ENCODE results near the gene USP38. TPM values are rescaled to one million over a fixed set of nuclear protein-coding genes. Genes with fewer than 3 reads are reported as not detected.
A peak's percentile ranks its signal among the peaks of the same experiment; 100 is the strongest.

Gene USP38
- total and polyA plus RNA-seq, 8 donors = 19.4 to 28.5 (median 21.8) TPM

GRCh38 chr4:143184217-143184502 is 557 bp upstream of the USP38 start:
- Histone ChIP-seq H3K27ac (peak overlapping the region; percentile 93), H3K9me3 (no peaks in the 10 kb centered on the region), H3K4me3 (peak overlapping the region; percentile 87 to 90), H3K36me3 (no peaks in the 10 kb centered on the region), H3K27me3 (no peaks in the 10 kb centered on the region), H3K4me1 (peaks cover 13 to 38% of the 10 kb centered on the region in 2 donors)
- ATAC-seq (peak; percentile 18), DNase-seq (no peak)
- no peak for TF ChIP-seq CTCF (IDR thresholded peaks at IDR 0.05)
- intact Hi-C loops (cut with DNase I) = no loop called here

GRCh38 chr4:143185253-143186107 is 763 bp downstream of the USP38 start:
- no peaks in the 10 kb centered on the region for H3K9me3 ChIP-seq
- H3K36me3 ChIP-seq = peaks cover 0 to 10% of the 10 kb centered on the region in 2 donors
- peaks cover 15 to 51% of the 10 kb centered on the region in 2 donors for H3K4me1 ChIP-seq
- no peak for TF ChIP-seq CTCF (IDR thresholded peaks at IDR 0.05)
- peak overlapping the region; percentile 93 for H3K27ac ChIP-seq
- no peaks in the 10 kb centered on the region for H3K27me3 ChIP-seq
- DNase-seq = peak in 1 of 4 donors; percentile 53
- H3K4me3 ChIP-seq = peak overlapping the region; percentile 87 to 90
- ATAC-seq = peak; percentile 25
- intact Hi-C loops (cut with DNase I) = no loop called here

GRCh38 chr4:143186212-143186611 is 1.5 kb downstream of the USP38 start:
- peaks cover 15 to 59% of the 10 kb centered on the region in 2 donors for H3K4me1 ChIP-seq
- no peak for DNase-seq
- H3K9me3 ChIP-seq = no peaks in the 10 kb centered on the region
- peak overlapping the region; percentile 87 to 90 for H3K4me3 ChIP-seq
- intact Hi-C loops (cut with DNase I) = no loop called here
- no peak for ATAC-seq
- no peak for TF ChIP-seq CTCF (IDR thresholded peaks at IDR 0.05)
- H3K27ac ChIP-seq = peak overlapping the region; percentile 50 to 93
- H3K27me3 ChIP-seq = no peaks in the 10 kb centered on the region
- peaks cover 0 to 18% of the 10 kb centered on the region in 2 donors for H3K36me3 ChIP-seq

GRCh38 chr4:143186649-143187048 is 1.9 kb downstream of the USP38 start:
- DNase-seq (no peak), ATAC-seq (no peak)
- H3K4me1 ChIP-seq = peaks cover 15 to 61% of the 10 kb centered on the region in 2 donors
- H3K36me3 ChIP-seq = peaks cover 0 to 22% of the 10 kb centered on the region in 2 donors
- peak overlapping the region; percentile 87 to 90 for H3K4me3 ChIP-seq
- no peaks in the 10 kb centered on the region for H3K9me3 ChIP-seq
- H3K27ac ChIP-seq = peak overlapping the region; percentile 50 to 93
- H3K27me3 ChIP-seq = no peaks in the 10 kb centered on the region
- TF ChIP-seq CTCF (IDR thresholded peaks at IDR 0.05) = no peak
- intact Hi-C loops (cut with DNase I) = no loop called here

- intact Hi-C loops (cut with DNase I) = no loop called here
- DNase-seq (no peak), ATAC-seq (no peak)
- Histone ChIP-seq H3K4me1 (peaks cover 15 to 53% of the 10 kb centered on the region in 2 donors), H3K27me3 (no peaks in the 10 kb centered on the region), H3K27ac (no peak overlapping the region), H3K36me3 (peaks cover 0 to 39% of the 10 kb centered on the region in 2 donors), H3K9me3 (no peaks in the 10 kb centered on the region), H3K4me3 (peak overlapping the region; percentile 87 to 90)
- TF ChIP-seq CTCF (IDR thresholded peaks at IDR 0.05) = no peak
These were observed 3.7 kb downstream of the USP38 start for GRCh38 chr4:143188136-143189088.
